ENCODE data around the gene GSPT1.
"Not testable (repeated sequence)": the region's sequence is repeated elsewhere in the genome, so short reads cannot be mapped to it uniquely, and the experiment has no call there.

Gene GSPT1

GRCh38 chr16:11851294-11852091 lies 64.3 kb downstream of the GSPT1 start, which contains the start of gene RSL1D1:
Gene RSL1D1, minus strand, starts transcription at chr16:11851542. Its CDS starts 30 bp downstream, at chr16:11851512.
- DNase-seq = peak; percentile 75

GRCh38 chr16:11848842-11849241 lies 66.9 kb downstream of the GSPT1 start:
- DNase-seq = no peak

GRCh38 chr16:11844499-11844898 lies 71.3 kb downstream of the GSPT1 start:
- DNase-seq = no peak

GRCh38 chr16:11843861-11844260 lies 71.9 kb downstream of the GSPT1 start:
- DNase-seq = no peak

DNA sequence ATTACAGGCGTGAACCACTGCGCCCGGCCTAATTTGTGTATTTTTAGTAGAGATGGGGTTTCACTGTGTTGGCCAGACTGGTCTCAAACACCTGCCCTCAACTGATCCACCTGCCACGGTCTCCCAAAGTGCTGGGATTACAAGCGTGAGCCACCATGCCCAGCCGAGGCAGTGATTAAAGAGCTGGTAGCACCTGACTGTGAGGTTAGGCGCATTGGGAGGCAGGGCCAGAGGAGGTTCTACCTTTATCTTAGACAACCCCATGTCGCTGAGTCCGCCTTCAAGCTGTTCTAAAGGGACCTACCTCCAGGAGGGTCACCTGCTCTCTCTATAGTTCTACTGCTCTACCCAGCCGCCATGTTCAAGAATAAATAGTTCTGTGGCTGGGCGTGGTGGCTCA lies 72.5 kb downstream of the GSPT1 start:
- no peak for DNase-seq

DNA sequence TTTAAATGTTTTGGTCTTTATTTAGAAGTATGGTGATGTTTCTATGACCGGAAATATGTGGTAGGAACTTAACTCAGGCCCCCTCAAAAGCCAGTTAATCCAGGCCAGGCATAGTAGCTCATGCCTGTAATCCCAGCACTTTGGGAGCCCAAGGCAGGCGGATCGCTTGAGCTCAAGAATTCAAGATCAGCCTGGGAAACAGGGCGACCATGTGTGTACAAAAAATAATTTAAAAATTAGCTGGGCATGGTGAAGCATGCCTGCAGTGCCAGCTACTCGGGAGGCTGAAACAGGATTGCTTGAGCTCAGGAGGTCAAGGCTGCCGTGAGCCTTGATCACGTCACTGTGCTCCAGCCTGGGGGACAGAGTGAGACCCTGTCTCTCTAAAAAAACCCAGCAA lies 74.7 kb downstream of the GSPT1 start:
- no peak for DNase-seq

DNA sequence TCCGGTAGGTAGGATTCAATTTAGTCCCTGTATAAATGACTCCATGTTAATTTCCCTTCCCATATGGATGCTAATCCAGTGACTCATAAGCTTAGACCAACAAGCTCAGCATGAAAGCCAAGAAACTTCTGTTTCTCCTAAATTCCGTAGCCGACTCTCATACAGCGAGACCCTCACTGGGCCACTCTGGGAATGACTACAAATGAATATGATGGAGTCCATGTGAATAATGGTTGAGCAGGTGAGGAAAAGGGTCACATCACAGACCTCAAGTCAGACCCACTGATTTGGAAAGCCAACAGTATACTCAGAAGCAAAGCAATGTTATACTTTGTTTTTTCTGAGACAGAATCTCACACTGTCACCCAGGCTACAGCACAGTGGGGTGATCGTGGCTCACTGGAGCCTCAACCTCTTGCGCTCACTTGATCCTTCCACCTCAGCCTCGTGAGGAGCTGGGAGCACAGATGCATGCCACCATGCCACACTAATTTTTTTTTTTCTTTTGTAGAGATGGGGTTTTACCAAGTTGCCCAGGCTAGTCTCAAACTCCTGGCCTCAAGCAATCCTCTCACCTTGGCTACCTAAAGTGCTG lies 79.0 kb downstream of the GSPT1 start:
- DNase-seq = no peak

DNA sequence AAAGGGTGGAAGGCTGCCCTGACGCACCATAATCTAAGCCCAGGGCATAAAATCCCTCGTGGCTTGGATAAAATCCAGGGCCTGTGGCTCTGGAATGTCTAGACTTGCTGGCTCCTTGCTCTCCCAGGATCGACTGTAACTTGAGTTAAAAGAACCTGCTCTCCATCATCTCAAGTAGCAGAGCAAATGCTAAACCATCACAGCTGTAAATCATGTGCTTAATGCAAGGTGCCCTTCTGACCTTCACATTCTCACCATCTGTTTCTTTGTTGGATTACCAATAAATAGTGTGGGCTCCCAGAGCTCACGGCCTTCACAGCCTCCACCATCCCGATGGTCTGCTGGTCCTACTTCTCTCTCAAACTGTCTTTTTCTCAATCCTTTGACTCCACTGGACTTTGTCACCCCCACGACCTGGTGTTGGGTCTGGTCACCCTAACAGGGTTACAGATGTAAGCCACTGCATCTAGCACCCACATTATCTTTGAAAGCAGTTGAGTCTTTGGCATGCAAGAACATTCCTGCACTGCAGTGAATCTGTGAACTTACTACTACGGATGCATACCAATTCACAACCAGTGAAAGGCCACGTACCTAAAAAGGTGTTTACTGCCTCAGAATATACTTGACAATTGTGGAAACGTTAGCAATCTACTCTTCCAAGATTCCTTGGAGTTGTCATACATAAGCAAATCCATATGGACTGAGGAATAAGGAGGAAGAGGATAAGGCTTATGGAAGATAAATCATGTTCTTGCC lies 79.7 kb downstream of the GSPT1 start:
- no peak for DNase-seq

- DNase-seq = no peak
Observed at GRCh38 chr16:11835309-11835708, 80.4 kb downstream of the GSPT1 start.

DNA sequence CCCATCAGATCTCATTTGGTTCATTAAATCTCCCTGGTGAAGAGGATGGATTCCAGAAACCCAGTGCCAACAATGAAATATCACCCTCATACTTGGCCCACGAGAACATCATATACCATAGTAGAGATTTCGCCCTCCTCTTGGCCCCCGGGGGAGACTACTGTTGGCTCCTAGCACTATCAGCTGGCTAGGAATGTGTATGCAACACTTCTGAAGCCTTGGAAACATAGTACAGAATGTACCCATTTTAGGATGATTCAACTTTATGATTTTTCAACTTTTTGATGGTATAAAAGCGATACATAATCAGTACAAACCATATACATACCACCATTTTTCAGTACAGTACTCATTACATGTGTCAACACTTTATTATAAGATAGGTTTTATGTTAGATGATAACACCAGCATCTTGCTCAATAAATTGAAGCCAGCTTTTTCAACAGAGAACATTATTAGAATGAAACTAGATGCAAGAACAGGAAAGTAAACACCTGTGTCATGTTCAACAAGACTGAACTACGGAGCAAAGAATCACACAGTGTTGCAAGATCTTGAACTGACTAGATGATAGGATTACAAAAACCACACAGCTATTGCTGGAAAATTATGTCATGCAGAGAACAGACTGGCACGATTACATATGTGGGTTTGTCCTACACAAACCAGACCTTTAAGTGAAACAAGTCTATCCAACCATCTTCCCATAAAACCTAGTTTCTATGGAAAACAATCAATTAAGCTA lies 81.6 kb downstream of the GSPT1 start:
- DNase-seq = no peak

GRCh38 chr16:11828696-11829095 lies 87.1 kb downstream of the GSPT1 start:
- no peak for DNase-seq

DNA sequence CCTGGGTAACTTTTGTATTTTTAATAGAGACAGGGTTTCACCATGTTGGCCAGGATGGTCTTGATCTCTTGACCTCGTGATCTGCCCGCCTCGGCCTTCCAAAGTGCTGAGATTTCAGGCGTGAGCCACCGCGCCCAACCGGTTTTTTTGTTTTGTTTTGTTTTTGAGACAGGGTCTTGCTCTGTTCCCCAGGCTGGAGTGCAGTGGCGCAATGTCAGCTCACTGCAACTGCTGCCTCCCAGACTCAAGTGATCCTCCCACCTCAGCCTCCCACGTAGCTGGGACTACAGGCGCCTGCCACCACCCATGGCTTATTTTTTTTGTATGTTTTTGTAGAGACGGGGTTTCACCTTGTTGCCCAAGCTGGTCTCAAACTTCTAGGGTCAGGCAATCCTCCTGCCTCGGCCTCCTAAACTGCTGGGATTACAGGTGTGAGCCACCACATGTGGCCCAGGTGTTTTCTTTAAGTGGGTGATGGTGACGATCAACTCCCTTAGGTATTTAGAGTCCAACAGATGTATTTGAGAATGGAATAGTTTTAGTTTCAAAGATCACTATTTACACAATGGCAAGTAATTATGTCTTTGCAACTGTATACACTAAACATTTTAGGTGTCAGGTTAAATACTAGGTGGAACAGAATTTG lies 90.1 kb downstream of the GSPT1 start:
- DNase-seq = not testable (repeated sequence)

DNA sequence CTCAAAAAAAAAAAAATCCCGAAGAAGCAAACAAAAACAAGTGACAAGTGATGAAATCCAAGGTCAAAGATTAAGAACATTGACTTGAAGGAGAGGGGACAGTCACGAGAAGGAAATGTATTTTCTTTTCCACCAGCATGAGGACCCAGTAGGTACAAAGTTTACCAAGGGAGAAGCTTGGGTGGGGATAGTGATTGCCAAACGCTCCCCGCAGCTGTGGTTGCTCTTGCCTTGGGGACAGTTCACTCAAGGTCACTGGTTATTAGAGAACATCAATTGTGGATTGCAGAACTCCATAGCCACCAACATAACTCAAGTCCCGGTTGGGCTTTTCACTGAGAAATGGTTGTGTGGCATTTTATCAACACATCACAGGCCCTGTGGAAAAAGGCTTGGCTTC lies 91.4 kb downstream of the GSPT1 start:
- no peak for DNase-seq

GRCh38 chr16:11823645-11824044 lies 92.1 kb downstream of the GSPT1 start:
- DNase-seq = not testable (repeated sequence)

GRCh38 chr16:11819798-11820197 lies 96.0 kb downstream of the GSPT1 start:
- no peak for DNase-seq

DNA sequence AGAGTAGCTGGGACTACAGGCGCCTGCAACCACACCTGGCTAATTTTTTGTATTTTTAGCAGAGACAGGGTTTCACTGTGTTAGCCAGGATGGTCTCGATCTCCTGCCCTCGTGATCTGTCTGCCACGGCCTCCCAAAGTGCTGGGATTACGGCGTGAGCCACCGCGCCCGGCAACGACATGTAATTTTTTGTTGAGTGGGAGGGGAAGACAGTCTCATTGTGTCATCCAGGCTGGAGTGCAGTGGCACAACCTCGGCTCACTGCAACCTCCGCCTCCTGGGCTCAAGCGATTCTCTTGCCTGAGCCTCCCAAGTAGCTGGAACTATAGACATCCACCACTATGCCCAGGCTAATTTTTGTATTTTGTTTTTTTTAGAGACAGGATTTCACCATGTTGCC lies 96.8 kb downstream of the GSPT1 start:
- not testable (repeated sequence) for DNase-seq
